ENCODE data around the gene LAIR2.
"Not testable (repeated sequence)": the region's sequence is repeated elsewhere in the genome, so short reads cannot be mapped to it uniquely, and the experiment has no call there.

DNA sequence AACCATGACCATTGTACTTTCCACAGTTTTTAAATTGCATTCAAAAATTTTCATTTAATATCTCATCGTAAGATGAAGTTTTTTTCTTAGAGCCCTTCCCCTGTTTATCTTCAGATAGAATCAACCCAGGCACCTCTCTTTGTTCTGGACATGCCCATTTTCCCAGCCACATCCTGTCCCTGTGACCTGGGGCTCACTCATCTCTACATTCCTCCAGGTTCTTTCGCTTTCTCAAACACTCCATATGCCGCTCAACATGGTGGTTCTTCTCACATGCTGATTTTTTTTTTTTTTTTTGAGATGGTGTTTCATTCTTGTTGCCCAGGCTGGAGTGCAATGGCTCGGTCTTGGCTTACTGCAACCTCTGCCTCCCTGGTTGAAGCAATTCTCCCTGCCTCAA, 2.9 kb downstream of the LAIR2 start:
- TF ChIP-seq POLR2A (IDR thresholded peaks at IDR 0.05; ENCODE audit: extremely low read depth, insufficient read length); CTCF (IDR thresholded peaks at IDR 0.05; ENCODE audit: low read depth, low read length): not testable (repeated sequence)
- TF ChIP-seq, protein P1, sequence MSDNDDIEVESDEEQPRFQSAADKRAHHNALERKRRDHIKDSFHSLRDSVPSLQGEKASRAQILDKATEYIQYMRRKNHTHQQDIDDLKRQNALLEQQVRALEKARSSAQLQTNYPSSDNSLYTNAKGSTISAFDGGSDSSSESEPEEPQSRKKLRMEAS (IDR thresholded peaks at IDR 0.05; ENCODE audit: low read depth, low read length) = not testable (repeated sequence)

Data from NB4 (cell line).